Hippocampal formation (tissue), 2 donors: ENCODE data around the gene KLHL3.

Experiments used
- DNase-seq, 2 donors: peaks; one replicate each; lab custom pipeline; 2025; lab: John Stamatoyannopoulos, UW

KLHL3 gene

DNA sequence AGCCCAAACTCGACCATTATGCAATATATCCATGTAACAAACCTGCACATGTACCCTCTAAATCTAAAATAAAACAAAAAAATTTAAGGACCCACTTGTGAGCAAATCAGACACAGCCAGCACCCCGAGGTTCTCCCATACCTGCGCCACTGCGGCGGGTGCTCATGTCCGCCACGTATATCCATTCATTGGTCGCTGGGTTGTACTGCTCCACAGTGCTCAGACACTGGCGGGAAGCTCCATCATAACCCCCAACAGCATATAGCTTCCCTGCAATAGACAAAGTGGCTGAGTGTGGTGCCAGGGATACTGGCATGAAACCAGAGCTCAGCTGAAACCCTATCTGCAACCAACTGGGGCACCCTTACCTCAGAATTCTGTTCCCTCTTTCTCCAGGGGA, 102.0 kb downstream of the KLHL3 start:
- no peak for DNase-seq

DNA sequence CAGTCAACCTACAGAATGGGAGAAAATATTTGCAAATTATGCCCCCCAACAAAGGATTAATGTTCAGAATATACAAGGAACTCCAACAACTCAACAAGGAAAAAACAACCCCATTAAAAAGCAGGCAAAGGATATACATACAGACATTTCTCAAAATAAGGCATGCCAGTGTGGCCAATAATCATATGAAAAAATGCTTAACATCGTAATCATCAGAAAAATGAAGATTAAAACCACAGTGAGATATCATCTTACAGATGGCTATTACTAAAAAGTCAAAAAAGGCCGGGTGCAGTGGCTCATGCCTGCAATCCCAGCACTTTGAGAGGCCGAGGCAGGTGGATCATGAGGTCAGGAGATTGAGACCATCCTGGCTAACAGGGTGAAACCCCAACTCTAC, 103.2 kb downstream of the KLHL3 start:
- DNase-seq, result no peak

DNA sequence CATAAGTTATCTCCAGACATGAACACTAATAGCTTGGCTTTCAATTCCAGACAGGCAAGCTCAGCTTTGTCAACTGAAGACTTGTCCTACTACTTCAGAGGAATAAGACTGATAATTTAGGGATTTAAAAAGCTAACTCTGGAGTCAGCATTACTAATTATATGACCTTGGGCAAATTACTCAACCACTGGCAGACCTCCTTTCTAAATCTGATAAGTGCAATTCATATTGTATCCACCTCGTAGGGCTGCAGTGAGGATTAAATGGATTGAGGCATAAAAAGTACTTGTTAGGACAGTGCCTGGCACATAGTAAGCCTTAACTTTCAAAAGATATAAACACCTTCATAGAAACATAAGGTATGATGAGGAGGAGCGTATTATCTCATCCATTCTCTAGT, 104.4 kb downstream of the KLHL3 start:
- no peak for DNase-seq

DNA sequence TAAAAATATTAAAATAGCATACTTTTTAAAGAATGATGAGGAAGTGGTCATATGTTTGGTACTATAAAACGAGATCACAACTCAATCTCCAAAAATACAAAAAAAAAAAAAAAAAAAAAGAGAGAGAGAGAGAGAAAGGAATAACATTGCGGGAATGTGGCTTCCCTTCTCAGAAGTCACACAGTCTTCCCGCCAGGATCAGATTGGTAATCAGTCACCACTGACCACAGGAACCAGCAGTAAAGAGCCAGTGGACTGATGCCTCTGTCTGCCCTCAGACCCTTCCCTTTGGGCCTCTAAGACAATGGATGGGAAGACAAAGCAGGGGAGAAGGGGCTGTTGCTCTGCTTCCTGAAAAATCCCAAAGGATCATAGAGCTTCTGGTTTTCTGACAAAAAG, 104.9 kb downstream of the KLHL3 start:
- DNase-seq, result no peak

- DNase-seq, result no peak
Measured at GRCh38 chr5:137630216-137630971, 105.5 kb downstream of the KLHL3 start.

GRCh38 chr5:137629646-137630045, 106.2 kb downstream of the KLHL3 start:
- peak in 1 of 2 donors; percentile 61 for DNase-seq

DNA sequence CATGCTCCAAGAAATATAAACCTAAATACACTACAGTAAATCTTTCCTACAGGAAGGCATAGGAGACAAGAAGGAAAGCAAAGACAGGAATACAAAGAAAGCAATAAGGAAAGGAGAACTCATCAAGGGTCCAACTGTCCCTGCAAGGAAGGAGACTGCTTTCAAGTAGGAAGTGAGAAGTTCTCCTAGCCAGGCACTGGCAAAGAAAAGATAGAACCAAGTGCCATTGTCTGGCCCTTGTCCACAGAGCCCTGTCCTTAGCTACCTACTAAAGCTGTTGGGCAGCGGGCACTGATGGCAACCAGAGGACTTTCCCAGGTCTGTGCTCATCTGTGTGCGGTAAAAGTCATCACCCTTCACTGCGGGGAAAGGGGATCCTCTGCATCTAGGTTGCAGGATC, 108.2 kb downstream of the KLHL3 start:
- DNase-seq, result no peak

- no peak for DNase-seq
Measured at GRCh38 chr5:137627293-137627692, 108.6 kb downstream of the KLHL3 start.

DNA sequence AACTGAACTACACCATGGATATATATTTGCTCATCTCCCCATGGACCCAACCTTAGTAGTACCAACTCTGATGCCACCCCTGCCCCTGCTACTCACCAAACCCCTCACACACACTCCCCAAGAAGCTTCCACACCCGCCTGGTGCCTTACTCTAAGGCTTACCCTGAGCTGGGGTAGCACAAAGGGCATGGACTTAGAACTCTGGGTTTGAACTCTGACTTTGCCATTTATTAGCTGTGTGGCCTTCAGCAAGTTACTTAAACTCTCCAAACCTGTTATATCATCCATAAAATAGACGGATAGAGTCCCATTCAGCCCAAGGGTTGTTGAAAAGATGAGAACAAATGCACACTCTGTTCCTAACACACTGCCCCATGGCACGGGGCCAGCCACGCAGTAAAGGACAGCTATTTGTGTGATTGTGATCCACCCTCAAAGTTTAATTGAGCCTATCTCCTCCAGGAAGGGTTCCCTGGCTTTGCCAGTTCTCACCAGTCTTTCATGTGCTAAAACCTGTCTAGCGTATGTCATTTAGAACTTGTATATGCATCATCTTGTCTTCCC, 111.0 kb downstream of the KLHL3 start:
- DNase-seq, result no peak

DNA sequence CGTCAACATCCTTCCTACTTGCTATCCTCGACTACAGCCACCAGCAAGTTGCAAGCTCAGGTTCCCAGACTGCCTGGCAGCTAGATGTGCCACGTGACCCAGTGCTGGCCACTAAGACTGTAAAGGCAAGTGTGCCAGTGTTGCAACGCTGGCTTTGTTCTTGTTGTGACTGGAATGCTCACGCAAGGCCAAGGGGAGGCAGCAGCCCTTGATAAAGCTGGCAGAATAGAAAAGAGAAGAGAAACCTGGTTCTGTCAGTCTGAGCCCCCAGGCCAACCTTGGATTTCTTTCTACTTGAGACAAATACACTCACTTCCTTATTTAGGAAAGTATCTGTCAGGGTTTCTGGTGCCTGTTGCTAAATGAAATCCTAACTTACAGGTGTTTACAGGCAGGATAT, 113.0 kb downstream of the KLHL3 start:
- peak; percentile 79 to 92 for DNase-seq

GRCh38 chr5:137621861-137622823, 113.7 kb downstream of the KLHL3 start:
- DNase-seq, result no peak

GRCh38 chr5:137621306-137621705, 114.6 kb downstream of the KLHL3 start:
- DNase-seq, result no peak

GRCh38 chr5:137619191-137619870, 116.6 kb downstream of the KLHL3 start:
- peak in 1 of 2 donors; percentile 20 for DNase-seq

- no peak for DNase-seq
Measured at GRCh38 chr5:137618476-137618875, 117.4 kb downstream of the KLHL3 start.

DNA sequence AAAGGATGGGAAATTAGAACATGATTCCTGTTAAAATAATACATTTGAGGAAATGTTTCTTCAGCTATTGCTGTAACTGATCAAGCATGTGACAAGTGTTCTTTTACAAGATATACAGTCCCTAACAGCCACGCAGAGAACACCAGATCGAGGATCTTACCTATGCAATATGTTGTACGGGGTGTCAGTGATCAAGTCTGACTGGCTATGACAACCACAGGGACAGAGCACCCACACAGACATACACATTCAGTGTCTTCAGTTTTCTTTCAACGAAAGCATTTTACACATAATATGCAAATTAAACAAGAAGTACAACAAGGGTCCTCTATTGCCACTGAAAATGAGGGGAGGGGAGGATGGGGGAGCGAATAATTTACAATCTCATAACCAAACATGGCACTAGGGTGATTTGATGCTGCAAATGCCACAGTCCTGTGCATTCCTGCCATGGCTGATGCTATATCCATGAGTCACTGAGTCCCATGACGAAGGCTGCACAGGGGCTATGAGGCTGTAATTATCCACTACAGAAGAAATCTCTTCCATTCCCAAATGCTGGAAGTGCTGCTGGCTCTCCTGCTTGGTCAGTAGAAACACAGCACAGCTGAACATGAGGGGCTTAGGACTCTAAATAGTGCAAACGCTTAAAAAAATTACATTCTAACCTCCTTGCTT, 118.2 kb downstream of the KLHL3 start:
- no peak for DNase-seq

GRCh38 chr5:137616046-137616445, 119.8 kb downstream of the KLHL3 start:
- DNase-seq, result no peak

DNA sequence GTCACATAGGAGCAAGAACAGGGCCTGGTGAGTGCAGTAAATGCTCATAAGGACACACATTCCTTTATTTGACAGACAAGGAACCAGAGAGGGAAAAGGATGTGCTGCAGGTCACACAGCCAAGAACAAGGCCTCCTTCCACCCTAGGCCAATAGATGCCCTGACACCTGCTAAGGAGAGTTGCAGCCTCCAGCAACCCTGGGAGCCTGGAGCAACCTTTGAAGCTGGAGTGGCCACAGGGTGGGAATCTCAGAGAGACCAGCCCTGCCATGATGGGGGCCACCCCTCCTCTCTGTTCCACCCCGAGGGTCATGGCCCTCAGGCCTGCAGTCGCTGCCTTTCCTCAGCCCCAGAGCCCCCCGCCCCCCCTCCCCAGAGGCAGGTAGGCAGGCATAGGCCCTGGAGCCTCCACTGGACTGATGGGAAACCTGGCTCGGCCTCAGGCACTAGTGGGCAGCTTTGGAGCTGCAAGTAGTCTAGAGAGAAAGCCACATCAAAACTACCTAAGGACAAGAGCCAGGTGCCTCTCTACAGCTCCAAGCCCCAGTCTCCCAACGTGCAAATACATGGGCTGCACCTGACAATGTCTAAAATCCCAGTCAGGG, 120.6 kb downstream of the KLHL3 start:
- DNase-seq, result no peak

DNA sequence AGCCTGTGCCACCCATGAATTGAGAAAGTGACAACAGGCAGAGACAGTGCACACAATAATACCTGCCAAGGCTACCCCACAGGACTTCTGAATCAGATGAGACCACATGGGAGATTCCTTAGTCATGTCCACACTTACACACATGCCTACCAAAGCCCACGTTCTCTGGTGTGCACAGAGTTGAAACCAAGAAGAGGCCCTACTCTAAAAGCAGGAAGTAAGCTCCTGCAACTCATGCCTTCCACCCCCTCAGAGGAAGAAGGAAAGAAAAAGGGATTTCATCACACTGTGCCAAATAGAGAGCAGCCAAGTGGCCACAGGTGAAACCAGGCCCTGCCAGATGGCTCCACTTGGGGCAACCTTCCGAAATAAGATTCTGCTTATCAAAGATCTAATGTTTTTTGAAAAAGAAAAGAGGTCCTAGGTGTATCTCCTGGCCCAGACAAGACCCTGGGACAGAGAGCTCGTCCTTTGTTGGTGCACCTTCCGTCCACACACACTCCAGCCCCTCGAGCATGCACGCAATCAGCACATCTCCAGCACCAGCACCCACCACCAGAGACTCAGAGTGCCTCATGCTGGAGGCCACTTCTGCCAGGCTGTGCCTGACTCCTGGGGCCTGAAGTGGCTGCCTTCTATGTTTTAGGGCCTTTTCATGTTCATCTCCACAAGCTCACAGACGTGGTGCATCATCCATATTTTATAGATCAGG, 122.2 kb downstream of the KLHL3 start:
- DNase-seq, result peak in 1 of 2 donors; percentile 12

DNA sequence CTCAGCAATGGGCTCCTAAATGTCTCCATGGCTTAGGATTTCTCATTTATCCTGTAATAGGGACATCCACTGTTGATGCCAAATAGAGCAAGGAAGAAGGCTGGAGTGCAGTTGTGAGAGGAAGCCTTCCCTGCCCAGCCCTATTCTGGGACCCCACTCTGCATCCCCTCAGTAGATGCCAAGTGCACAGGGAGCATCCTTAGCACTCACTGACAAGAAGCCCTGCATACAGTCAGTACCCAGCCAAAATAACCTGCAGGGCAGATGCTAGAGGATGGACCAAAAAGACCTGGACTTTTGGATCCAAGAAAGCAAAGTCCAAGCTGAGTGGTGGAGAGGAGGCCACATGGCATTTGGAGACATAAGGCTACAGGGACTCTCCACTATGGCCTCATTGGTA, 123.3 kb downstream of the KLHL3 start:
- DNase-seq, result no peak

DNA sequence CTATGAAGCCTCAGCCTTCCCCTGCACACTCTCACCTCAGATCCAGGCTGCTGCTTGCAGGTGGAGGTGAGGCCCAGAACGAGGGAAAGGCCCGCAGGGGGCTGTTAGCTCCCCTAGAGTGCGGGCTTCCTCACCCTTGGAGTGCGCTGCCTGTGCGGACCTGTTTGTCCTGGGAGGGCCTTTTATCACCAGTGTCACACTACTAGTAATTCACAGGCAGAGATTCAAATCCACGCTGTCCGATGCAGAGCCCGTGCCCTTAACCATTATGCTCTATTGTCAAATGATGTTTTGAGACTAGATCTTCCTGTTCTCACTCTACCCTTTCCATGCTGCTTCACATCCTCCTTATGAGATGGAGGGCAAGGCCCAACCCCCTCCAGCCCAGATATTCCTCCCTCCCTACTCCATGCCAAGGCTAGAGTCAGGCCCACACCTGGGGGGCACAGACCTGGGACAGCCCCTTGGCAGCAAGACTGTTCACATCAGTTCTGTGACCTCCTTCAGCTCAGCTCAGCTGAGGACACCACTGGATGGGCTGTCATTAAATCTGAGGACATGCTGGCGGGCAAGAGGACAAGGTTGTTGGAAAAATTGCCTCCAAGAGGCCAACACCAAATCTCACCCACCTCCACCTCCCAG, 124.0 kb downstream of the KLHL3 start:
- no peak for DNase-seq
